H1 (cell line): Measurements from ENCODE around the gene ANXA3. TPM values are rescaled to one million over a fixed set of nuclear protein-coding genes. Genes with fewer than 3 reads are reported as not detected.

Experiments used
- EP300 ChIP-seq, 2 experiments: IDR thresholded peaks; 1 replicate in 1 of 2; 2 replicates in 1 of 2; pipeline ENCODE4 v1.6.1; 2011 to 2012; ENCODE audit warnings: low read depth in 2 of 2, low read length in 2 of 2, mild to moderate bottlenecking in 2 of 2, borderline replicate concordance in 1 of 2, inconsistent platforms in 1 of 2, moderate library complexity in 1 of 2
- GTF2F1 ChIP-seq: IDR thresholded peaks from 2 replicates; pipeline ENCODE4 v1.6.1; 2012; ENCODE audit warnings: low read depth, low read length, improper control_type of control experiment, borderline replicate concordance
- MAFK ChIP-seq: IDR thresholded peaks from 2 replicates; pipeline ENCODE4 v1.6.1; 2012; ENCODE audit warnings: low read depth, mild to moderate bottlenecking, improper control_type of control experiment, low read length
- POLR2AphosphoS5 ChIP-seq: IDR thresholded peaks from 2 replicates; pipeline ENCODE4 v1.6.1; 2011; ENCODE audit warnings: low read depth, low read length
- RNF2 ChIP-seq: fragments of 200-900, 300-1000 bp; sonication (generic); IDR thresholded peaks from 2 replicates; pipeline ENCODE4 v1.7.1; 2016; ENCODE audit warnings: borderline replicate concordance, low read depth, mild to moderate bottlenecking, antibody characterized with exemption, low read length; ENCODE audit not compliant: poor library complexity, severe bottlenecking; ENCODE audit errors: missing control alignments
- SP1 ChIP-seq: IDR thresholded peaks from 2 replicates; pipeline ENCODE4 v1.6.1; 2011; ENCODE audit warnings: low read depth, low read length
- ZNF274 ChIP-seq: IDR thresholded peaks from 2 replicates; pipeline ENCODE4 v1.7.0; 2012; ENCODE audit warnings: low read length, borderline replicate concordance; ENCODE audit errors: extremely low read depth
- polyA plus RNA-seq, 7 experiments: library from polyadenylated mRNA; depleted of rRNA in 3 of 7; stranded (reverse) in 5 of 7; unstranded in 2 of 7; fragments of >200 nt in 5 of 7; fragments of 200-250 nt in 2 of 7; gene quantifications; 1 replicate in 5 of 7; 2 replicates in 1 of 7; 4 replicates in 1 of 7; pipeline versions ENCODE4 v1.2.1 to v1.2.3, GENCODE V29; 2011 to 2013; ENCODE audit warnings: missing spikeins in 2 of 7, mixed read lengths in 2 of 7
- total RNA-seq: library from RNA; stranded (reverse); fragmentation: NEBNext Ultra II Directional; extraction: Animal tissue kit (Norgen Biotek cat#: 25700); gene quantifications from 2 replicates; pipeline ENCODE4 v1.2.1, GENCODE V29; 2021

ANXA3 gene
- total and polyA plus RNA-seq, 2 of the 8 experiments (the other 6 are each of a cell fraction or from before 2014, with no cell fraction given) = 10.3 to 27.3 TPM

DNA sequence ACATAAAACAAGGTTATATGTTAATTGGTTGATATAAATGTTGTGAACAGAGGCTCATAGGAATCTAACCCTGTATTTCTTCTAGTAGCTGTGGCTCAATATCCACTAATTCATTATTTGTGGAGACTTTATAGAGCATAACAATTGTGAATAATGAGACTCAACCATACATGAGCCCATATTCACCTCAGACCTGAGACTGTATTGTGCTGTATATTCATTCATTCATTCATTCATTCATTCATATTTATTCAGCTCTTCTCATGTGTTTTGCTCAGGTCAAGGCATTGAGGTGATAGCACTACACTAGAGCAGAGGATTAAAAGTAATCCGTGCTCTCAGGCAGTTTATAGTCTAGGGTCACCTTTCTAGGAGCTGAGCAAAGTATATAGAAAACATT, 24.5 kb upstream of the ANXA3 start (continued):
- TF ChIP-seq MAFK (no peak), SP1 (no peak), EP300 (IDR thresholded peaks at IDR 0.05; ENCODE audit: borderline replicate concordance in 1 of 2, low read depth in 2 of 2, low read length in 2 of 2) (no peak), ZNF274 (no peak), GTF2F1 (no peak), POLR2AphosphoS5 (no peak), RNF2 (no peak)
